Measurements from ENCODE around the gene MGAT5B.
"Not testable (repeated sequence)": the region's sequence is repeated elsewhere in the genome, so short reads cannot be mapped to it uniquely, and the experiment has no call there.

MGAT5B gene

GRCh38 chr17:76849160-76849559, 19.0 kb upstream of the MGAT5B start:
- DNase-seq = not testable (repeated sequence)

- no peak for DNase-seq
Observed at GRCh38 chr17:76852843-76853242, 15.4 kb upstream of the MGAT5B start.

- no peak for DNase-seq
Observed at GRCh38 chr17:76855105-76855504, 13.1 kb upstream of the MGAT5B start.

GRCh38 chr17:76862079-76862478, 6.1 kb upstream of the MGAT5B start:
- DNase-seq = no peak

GRCh38 chr17:76862494-76862893, 5.7 kb upstream of the MGAT5B start:
- DNase-seq = no peak

- DNase-seq = no peak
Observed at GRCh38 chr17:76864024-76864423, 4.2 kb upstream of the MGAT5B start.

GRCh38 chr17:76865174-76865573, 3.0 kb upstream of the MGAT5B start:
- no peak for DNase-seq

- no peak for DNase-seq
Observed at GRCh38 chr17:76866203-76866602, 2.0 kb upstream of the MGAT5B start.

- no peak for DNase-seq
Observed at GRCh38 chr17:76866774-76867577, 1.2 kb upstream of the MGAT5B start.

- DNase-seq = no peak
Observed at GRCh38 chr17:76867578-76868175, 527 bp upstream of the MGAT5B start.

- no peak for DNase-seq
Observed at GRCh38 chr17:76868669-76869495, 678 bp downstream of the MGAT5B start.

GRCh38 chr17:76869496-76870376, 1.5 kb downstream of the MGAT5B start:
- no peak for DNase-seq

GRCh38 chr17:76870377-76870714, 2.1 kb downstream of the MGAT5B start:
- no peak for DNase-seq

GRCh38 chr17:76871668-76872067, 3.5 kb downstream of the MGAT5B start:
- DNase-seq = no peak

- DNase-seq = no peak
Observed at GRCh38 chr17:76872221-76872873, 4.1 kb downstream of the MGAT5B start.

GRCh38 chr17:76872874-76873221, 4.6 kb downstream of the MGAT5B start:
- DNase-seq = no peak

- DNase-seq = no peak
Observed at GRCh38 chr17:76873856-76874255, 5.7 kb downstream of the MGAT5B start.

GRCh38 chr17:76877437-76877836, 9.2 kb downstream of the MGAT5B start:
- no peak for DNase-seq

- DNase-seq = no peak
Observed at GRCh38 chr17:76878568-76878967, 10.4 kb downstream of the MGAT5B start.

- no peak for DNase-seq
Observed at GRCh38 chr17:76879254-76879653, 11.1 kb downstream of the MGAT5B start.

GRCh38 chr17:76879691-76880090, 11.5 kb downstream of the MGAT5B start:
- DNase-seq = no peak

GRCh38 chr17:76880268-76880667, 12.1 kb downstream of the MGAT5B start:
- DNase-seq = no peak
